HG03342 (cell line): ENCODE measurements around the gene COL5A1.

Source experiments
- ATAC-seq: cut with Tn5 transposase; IDR thresholded peaks from one replicate; pipeline ENCODE4 v1.9.1; 2021; ENCODE audit warnings: mild to moderate bottlenecking, moderate library complexity; ENCODE audit not compliant: unreplicated experiment

The COL5A1 gene

GRCh38 chr9:134782921-134783698, 141.5 kb downstream of the COL5A1 start:
- no peak for ATAC-seq

GRCh38 chr9:134783699-134784039, 142.1 kb downstream of the COL5A1 start:
- ATAC-seq: no peak

GRCh38 chr9:134784577-134785305, 143.1 kb downstream of the COL5A1 start:
- ATAC-seq: no peak

GRCh38 chr9:134785325-134786108, 143.9 kb downstream of the COL5A1 start:
- no peak for ATAC-seq

GRCh38 chr9:134787601-134788531, 146.3 kb downstream of the COL5A1 start:
- ATAC-seq: no peak

- no peak for ATAC-seq
These were observed 147.6 kb downstream of the COL5A1 start for GRCh38 chr9:134789168-134789567.

- no peak for ATAC-seq
These were observed 149.4 kb downstream of the COL5A1 start for GRCh38 chr9:134791009-134791408.

- ATAC-seq: no peak
These were observed 151.0 kb downstream of the COL5A1 start for GRCh38 chr9:134792627-134793026.

- no peak for ATAC-seq
These were observed 151.9 kb downstream of the COL5A1 start for GRCh38 chr9:134793288-134794188.

GRCh38 chr9:134794663-134795370, 153.2 kb downstream of the COL5A1 start:
- ATAC-seq: no peak

GRCh38 chr9:134795446-134795845, 153.8 kb downstream of the COL5A1 start:
- no peak for ATAC-seq

- no peak for ATAC-seq
These were observed 155.3 kb downstream of the COL5A1 start for GRCh38 chr9:134796882-134797281.

- ATAC-seq: no peak
These were observed 159.3 kb downstream of the COL5A1 start for GRCh38 chr9:134800791-134801339.

GRCh38 chr9:134802216-134802795, 160.7 kb downstream of the COL5A1 start:
- ATAC-seq: no peak

GRCh38 chr9:134804871-134805270, 163.3 kb downstream of the COL5A1 start:
- no peak for ATAC-seq

GRCh38 chr9:134807716-134808446, 166.3 kb downstream of the COL5A1 start:
- no peak for ATAC-seq

- no peak for ATAC-seq
These were observed 166.8 kb downstream of the COL5A1 start for GRCh38 chr9:134808447-134808792.

- no peak for ATAC-seq
These were observed 167.7 kb downstream of the COL5A1 start for GRCh38 chr9:134809292-134809691.
